Duodenal mucosa (tissue), 2 donors: ENCODE measurements around the gene CFAP91.

Experiments used
- H3K27ac ChIP-seq: one replicate; pipeline ENCODE4 v1.7.0; 2013; ENCODE audit warnings: low read depth, low read length
- H3K27me3 ChIP-seq, 2 donors: one replicate each; pipeline ENCODE4 v1.7.0; 2013; ENCODE audit warnings: low read length in 2 of 2, control low read depth in 1 of 2; ENCODE audit not compliant: insufficient read depth in 2 of 2, control insufficient read depth in 1 of 2
- H3K36me3 ChIP-seq, 2 donors: one replicate each; pipeline ENCODE4 v1.7.0; 2013; ENCODE audit warnings: low read length in 2 of 2, control low read depth in 1 of 2; ENCODE audit not compliant: insufficient read depth in 2 of 2, control insufficient read depth in 1 of 2
- H3K4me1 ChIP-seq, 2 donors: one replicate each; pipeline ENCODE4 v1.7.0; 2013; ENCODE audit warnings: low read length in 2 of 2, control low read depth in 1 of 2; ENCODE audit not compliant: insufficient read depth in 2 of 2, control insufficient read depth in 1 of 2
- H3K4me3 ChIP-seq, 2 donors: one replicate each; pipeline ENCODE4 v1.7.0; 2013; ENCODE audit warnings: low read length in 2 of 2, low read depth in 1 of 2
- H3K9ac ChIP-seq, 2 donors: one replicate each; pipeline ENCODE4 v1.7.0; 2013; ENCODE audit warnings: low read length in 2 of 2, low read depth in 1 of 2
- H3K9me3 ChIP-seq, 2 donors: one replicate each; pipeline ENCODE4 v1.7.0; 2013; ENCODE audit warnings: low read length in 2 of 2, control low read depth in 1 of 2; ENCODE audit not compliant: control insufficient read depth in 1 of 2

The CFAP91 gene

DNA sequence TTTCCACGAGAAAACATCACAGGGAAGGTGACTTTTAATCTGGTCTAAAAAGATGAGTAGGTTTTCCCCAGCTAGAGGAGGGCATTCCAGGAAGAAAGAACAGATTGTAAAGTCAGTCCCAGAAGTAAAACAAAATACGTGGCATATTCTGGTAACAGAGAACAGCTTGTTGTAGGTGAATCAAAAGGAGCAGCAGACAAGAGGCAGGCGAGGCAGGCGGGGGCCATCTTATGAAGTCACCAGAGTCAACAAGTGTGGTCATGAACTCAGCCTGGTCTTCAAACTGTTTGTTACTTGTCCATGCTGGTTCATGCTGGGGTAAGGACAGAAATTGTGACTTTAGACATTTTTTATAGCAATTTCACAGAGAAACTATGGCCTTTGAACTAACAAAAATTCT is 38.5 kb upstream of the CFAP91 start:
- Histone ChIP-seq H3K4me1 (peaks cover 3 to 8% of the 10 kb centered on the region in 2 donors), H3K36me3 (peaks cover 0 to 3% of the 10 kb centered on the region in 2 donors), H3K27ac (no peak overlapping the region), H3K27me3 (no peaks in the 10 kb centered on the region), H3K4me3 (no peak overlapping the region), H3K9ac (no peak overlapping the region), H3K9me3 (no peaks in the 10 kb centered on the region)

DNA sequence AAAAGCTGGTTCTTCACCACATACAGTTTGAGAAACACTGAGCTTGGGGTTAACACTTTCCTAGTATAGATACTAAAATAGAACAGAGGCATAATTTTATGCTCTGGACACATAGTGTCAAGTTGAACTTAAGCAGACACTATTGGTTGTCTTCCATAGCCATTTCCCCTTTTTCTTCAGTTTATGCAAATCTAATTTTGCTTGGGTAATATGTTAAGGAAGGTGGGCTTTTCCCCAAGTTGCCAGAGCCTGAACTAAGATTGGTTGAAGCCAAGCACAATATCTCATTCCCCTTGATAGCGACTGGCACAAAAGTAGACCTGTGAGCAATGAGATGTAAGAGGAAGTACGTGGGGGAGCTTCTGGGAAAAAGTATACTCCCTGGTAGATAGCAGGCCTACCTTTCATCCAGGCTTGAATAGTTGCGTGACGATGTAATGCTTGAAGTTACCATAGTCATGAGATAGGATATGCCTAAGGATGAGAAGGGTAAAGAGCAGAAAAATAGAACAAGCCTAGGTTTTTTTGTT is 37.9 kb upstream of the CFAP91 start:
- Histone ChIP-seq H3K9ac (no peak overlapping the region), H3K9me3 (no peaks in the 10 kb centered on the region), H3K4me1 (peaks cover 3 to 4% of the 10 kb centered on the region in 2 donors), H3K4me3 (no peak overlapping the region), H3K27me3 (no peaks in the 10 kb centered on the region), H3K36me3 (peaks cover 0 to 5% of the 10 kb centered on the region in 2 donors), H3K27ac (no peak overlapping the region)

DNA sequence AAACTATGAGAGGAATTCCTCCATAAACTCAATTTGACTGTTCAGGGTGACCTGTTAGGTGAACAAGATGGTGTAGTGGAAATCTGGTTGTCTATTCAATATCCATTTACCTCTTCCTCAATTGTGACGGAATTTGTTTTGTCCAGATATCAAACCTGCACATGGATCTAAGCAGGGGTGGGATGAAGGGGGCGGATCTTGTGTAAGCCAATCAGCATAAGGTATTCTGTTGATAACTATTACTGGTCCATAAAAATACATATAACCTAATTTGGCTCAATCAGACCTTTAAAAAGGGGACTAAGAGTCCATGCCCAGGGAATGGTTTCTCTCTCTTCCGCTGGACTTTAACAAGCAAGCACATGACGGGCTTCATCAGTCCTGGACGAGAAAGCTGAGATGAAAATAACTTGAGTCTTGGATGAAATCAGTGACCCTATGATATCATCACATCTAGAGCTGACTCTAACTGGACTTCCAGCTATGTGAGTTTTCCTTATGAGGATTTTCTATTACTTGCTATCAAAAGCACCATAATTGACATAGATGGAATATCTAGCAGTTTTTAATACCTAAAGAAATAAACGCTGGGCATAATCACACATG is 36.8 kb upstream of the CFAP91 start:
- H3K27ac ChIP-seq = no peak overlapping the region
- H3K27me3 ChIP-seq = no peaks in the 10 kb centered on the region

DNA sequence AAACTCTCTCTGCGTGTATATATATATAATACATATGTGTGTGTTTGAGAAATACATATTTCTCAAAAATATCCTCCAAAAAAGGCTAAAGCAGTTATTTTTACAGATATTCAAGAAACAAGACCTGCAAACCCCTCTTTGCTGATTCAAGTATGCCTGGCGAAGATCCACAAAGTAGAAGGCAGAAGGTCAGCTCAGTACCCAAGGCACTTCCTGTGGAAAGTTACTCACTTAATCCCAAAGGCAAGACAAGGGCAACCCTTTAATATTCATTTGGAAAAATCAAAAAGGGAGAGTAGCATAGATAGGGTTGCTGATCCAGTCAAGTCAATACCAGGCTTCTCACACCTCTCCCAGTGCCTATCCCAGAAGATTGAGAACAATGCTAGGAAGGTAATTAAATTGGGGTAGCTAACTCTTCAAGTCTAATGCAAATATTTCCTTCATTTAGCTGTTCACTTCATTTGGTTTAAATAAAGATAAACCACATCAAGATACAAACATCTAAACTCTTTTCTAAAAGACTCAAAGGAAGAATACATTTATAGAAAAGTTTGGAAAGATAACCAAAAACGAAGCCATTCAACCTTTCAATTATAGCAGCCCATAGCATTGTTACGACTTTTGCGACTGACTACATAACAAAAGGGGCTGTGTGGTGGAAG is 32.8 kb upstream of the CFAP91 start:
- Histone ChIP-seq H3K27ac (no peak overlapping the region), H3K27me3 (no peaks in the 10 kb centered on the region), H3K4me1 (peaks cover 0 to 4% of the 10 kb centered on the region in 2 donors), H3K36me3 (peaks cover 10 to 40% of the 10 kb centered on the region in 2 donors), H3K9me3 (no peaks in the 10 kb centered on the region), H3K9ac (no peak overlapping the region), H3K4me3 (no peak overlapping the region)

More for the DNA sequence above, 36.8 kb upstream of the CFAP91 start:
- Histone ChIP-seq H3K4me1 (no peaks in the 10 kb centered on the region), H3K36me3 (peaks cover 0 to 8% of the 10 kb centered on the region in 2 donors), H3K9ac (no peak overlapping the region), H3K4me3 (no peak overlapping the region), H3K9me3 (no peaks in the 10 kb centered on the region)

DNA sequence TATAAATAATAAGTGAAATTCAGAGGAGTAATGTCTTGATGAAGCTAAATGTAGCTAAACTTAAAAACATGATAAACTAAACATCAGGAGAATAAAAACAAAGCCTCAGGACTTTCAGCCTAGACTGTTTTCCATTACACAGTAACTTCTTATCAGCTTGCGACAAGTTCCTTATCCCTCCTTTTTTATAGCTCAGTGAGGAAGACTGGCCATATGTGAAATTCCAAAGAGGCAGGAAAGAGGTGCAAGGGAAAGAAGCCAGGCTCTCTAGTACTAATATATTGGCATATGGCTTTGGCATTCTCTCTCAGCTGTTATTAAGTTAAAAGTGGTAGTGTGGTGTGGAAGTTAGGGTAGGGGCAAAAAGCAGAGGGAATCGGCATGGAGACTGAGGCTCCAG is 30.0 kb upstream of the CFAP91 start:
- no peaks in the 10 kb centered on the region for H3K9me3 ChIP-seq
- H3K4me3 ChIP-seq = no peak overlapping the region
- H3K27me3 ChIP-seq = no peaks in the 10 kb centered on the region
- H3K36me3 ChIP-seq = peaks cover 10 to 40% of the 10 kb centered on the region in 2 donors
- no peak overlapping the region for H3K27ac ChIP-seq
- H3K9ac ChIP-seq = no peak overlapping the region
- H3K4me1 ChIP-seq = peaks cover 13 to 15% of the 10 kb centered on the region in 2 donors

DNA sequence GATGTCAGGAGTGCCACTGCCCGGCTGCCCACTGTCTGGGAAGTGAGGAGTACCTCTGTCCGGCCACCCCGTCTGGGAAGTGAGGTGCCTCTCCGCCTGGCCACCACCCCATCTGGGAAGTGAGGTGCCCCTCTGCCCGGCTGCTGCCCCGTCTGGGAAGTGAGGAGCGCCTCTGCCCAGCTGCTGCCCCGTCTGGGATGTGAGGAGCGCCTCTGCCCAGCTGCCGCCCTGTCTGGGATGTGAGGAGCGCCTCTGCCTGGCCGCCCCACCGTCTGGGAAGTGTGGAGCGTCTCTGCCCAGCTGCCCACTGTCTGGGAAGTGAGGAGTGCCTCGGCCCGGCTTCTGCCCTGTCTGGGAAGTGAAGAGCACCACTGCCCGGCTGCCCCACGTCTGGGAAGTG is 28.9 kb upstream of the CFAP91 start:
- H3K27ac ChIP-seq = no peak overlapping the region
- H3K27me3 ChIP-seq = no peaks in the 10 kb centered on the region
- H3K9ac ChIP-seq = no peak overlapping the region
- no peak overlapping the region for H3K4me3 ChIP-seq
- H3K4me1 ChIP-seq = peaks cover 13 to 15% of the 10 kb centered on the region in 2 donors
- peaks cover 10 to 37% of the 10 kb centered on the region in 2 donors for H3K36me3 ChIP-seq
- no peaks in the 10 kb centered on the region for H3K9me3 ChIP-seq

DNA sequence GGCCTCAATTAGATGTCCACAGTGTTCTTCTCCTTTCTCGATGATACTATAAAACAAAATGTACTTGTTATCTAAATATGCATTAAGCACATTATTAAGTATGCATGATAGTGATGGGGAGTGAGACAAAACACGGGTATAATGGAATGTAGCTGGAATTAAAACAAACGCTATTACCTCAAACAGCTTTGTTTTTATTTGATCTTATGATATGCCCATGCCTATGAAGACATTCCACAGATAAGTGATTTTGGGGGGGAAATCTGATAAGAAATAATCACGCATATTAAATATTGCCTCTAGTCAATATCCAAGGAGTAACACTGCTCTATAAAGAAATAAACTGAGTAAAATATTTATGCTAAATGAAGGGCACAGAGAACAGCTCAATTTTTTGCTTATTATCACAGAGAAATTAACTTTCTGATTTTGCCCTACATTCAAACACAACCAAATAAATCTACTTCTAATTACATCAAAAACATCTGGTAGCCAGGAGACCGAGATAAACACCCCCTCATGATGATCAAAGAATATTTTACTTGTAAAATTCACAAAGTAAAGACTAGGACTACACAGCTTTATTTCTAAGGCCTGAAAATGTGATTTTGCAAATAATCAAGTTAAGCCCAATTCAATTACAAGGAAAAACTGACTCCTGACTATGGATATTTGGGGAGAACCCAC is 27.5 kb upstream of the CFAP91 start:
- Histone ChIP-seq H3K4me1 (peaks cover 13 to 15% of the 10 kb centered on the region in 2 donors), H3K4me3 (peak overlapping the region in 1 of 2 donors; percentile 12), H3K27me3 (no peaks in the 10 kb centered on the region), H3K27ac (no peak overlapping the region), H3K36me3 (peaks cover 10 to 33% of the 10 kb centered on the region in 2 donors), H3K9me3 (no peaks in the 10 kb centered on the region), H3K9ac (no peak overlapping the region)

DNA sequence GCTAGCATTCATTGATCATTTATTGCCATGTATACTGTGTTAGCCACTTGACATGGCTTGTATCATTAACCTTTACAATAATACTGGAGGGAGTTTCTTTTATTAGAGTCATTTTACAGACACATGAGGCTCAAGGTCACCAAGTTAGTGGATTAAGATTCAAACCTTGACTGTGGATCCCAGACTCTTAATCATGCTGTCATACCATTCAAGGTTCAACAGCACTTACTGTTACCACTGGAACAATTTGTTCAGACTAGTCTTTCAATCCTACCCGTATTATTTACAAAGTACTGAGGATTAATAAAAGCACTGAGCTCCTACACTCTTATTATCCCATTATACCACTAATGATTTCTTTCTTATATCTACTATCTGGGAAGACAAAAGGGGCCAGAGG is 26.8 kb upstream of the CFAP91 start:
- H3K9me3 ChIP-seq = no peaks in the 10 kb centered on the region
- no peak overlapping the region for H3K27ac ChIP-seq
- H3K36me3 ChIP-seq = peaks cover 10 to 33% of the 10 kb centered on the region in 2 donors
- H3K9ac ChIP-seq = peak overlapping the region; percentile 58 to 65
- H3K27me3 ChIP-seq = no peaks in the 10 kb centered on the region
- peak overlapping the region; percentile 72 to 90 for H3K4me3 ChIP-seq
- H3K4me1 ChIP-seq = peaks cover 13 to 15% of the 10 kb centered on the region in 2 donors

DNA sequence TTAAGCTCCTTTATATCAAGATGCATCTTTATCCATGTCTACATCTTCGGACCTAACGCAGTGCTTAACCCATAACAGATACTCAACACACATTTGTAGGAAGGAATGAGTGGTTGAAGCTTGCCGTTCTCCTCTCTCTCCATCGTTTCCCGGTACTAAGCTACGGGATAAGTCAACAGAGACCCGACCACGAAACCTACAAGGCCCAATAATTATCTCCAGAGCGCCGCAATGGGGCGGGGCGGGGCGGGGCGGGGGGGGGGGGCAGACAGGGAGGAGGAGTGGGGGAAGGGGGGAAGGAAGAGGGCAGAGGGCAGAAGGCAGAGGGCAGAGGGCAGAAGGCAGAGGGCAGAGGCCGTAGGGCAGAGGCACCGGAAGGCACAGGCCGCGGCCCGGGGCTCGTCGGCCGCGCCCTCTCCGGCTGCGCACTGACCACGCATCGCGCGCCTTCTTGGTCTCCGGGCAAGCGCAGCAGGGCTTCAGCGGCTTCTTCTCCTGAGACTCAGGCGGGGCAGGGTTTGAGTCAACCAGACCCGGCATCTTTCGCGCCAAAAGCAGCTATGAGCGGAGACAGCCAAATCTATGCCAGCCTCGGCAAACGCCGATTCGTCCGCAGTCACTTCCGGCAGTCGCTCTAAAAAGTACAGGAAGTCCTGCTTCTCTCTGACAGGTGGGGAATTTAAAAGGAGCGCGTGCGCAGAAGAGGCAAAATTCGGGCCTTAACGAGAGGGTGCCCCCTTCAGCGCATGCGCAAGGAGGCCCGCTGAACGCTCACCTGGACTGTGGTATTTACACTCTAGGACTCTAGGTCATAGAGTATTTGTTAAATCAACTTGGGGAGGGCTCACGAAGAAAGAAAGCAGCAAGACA is 25.8 kb upstream of the CFAP91 start, which contains the start of gene COX17:
COX17 (minus strand) TSS at position 636 of the 870 bp plus-strand sequence; CDS start at position 540, 96 bp downstream.
- Histone ChIP-seq H3K9me3 (no peaks in the 10 kb centered on the region), H3K27ac (peak within 1 kb of the TSS; percentile 91), H3K4me3 (peak within 1 kb of the TSS; percentile 72 to 90), H3K4me1 (peaks cover 13 to 15% of the 10 kb centered on the region in 2 donors), H3K27me3 (no peaks in the 10 kb centered on the region), H3K9ac (peak within 1 kb of the TSS; percentile 59 to 69), H3K36me3 (peaks cover 10 to 25% of the 10 kb centered on the region in 2 donors)
